ENCODE results near the gene SPAG16.
"Not testable (repeated sequence)": the region's sequence is repeated elsewhere in the genome, so short reads cannot be mapped to it uniquely, and the experiment has no call there.

The SPAG16 gene

DNA sequence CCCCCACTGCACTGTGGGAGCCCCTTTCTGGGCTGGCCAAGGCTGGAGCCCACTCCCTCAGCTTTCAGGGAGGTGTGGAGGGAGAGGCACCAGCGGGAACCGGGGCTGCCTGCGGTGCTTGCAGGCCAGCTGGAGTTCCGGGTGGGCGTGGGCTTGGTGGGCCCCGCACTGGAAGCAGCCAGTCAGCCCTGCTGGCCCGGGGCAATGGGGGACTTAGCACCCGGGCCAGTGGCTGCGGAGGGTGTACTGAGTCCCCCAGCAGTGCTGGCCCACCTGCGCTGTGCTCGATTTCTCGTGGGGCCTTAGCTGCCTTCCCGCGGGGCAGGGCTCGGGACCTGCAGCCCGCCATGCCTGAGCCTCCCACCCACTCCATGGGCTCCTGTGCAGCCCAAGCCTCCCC is 434.1 kb downstream of the SPAG16 start:
- not testable (repeated sequence) for DNase-seq

DNA sequence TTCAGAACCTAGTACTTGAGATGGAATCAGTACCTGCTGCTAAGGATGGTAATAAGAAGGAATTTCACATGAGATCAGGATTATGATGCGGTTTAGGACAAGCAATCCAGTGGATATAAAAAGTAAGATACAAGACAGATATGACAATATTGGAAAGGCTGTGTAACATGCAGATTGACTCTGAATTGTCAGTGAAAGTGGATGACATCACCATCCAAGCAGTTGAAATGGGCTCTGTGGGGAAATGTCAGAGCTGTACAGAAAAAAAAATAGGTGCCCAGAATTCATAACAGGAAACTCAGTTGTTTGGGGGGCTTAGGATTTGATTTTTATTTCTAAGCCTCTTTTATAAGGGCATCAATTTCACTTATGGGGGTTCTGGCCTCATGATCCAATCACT is 438.3 kb downstream of the SPAG16 start:
- DNase-seq: no peak

GRCh38 chr2:213723041-213723560 is 438.8 kb downstream of the SPAG16 start:
- no peak for DNase-seq

- DNase-seq: no peak
Measured at GRCh38 chr2:213723707-213724106, 439.4 kb downstream of the SPAG16 start.

DNA sequence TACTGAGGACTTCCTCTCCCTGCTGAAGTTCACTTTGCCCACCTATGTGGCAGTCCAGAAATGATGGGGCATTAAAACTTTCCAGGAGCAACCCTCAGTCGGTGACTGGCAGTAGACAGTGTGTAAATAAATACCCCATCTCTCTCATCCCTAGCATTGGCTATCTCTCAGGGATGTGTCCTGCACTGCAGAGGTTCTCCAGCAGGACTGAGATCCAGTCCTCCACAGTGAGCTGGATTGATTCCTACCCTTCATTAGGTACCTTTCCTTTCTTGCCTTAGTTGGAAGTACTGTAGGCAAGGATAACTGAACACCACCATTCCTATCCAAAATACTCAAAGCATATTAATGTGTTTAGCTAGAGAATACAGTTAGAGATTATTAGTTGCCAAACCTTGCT is 441.8 kb downstream of the SPAG16 start:
- no peak for DNase-seq

- no peak for DNase-seq
Measured at GRCh38 chr2:213733893-213734292, 449.6 kb downstream of the SPAG16 start.

DNA sequence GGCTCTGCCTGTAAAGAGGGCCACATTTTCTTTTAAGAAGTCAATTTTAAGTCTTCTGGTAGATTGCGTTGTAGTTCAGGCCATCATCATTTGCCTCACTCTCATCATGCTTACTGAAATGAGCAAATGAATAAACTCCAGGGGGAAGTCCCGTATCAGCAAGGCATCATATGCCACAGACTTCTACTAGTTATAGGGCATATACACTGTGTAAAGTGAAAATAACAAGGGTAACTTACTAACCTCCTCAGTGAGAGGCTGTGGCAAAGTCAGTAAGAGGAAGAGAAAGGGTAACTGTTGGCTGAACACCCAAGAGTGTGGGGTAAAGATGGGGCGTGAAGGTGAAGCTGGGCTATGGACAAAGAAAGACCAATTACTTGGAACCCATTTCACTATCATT is 456.2 kb downstream of the SPAG16 start:
- DNase-seq: no peak

- DNase-seq: no peak
Measured at GRCh38 chr2:213751446-213751845, 467.2 kb downstream of the SPAG16 start.

DNA sequence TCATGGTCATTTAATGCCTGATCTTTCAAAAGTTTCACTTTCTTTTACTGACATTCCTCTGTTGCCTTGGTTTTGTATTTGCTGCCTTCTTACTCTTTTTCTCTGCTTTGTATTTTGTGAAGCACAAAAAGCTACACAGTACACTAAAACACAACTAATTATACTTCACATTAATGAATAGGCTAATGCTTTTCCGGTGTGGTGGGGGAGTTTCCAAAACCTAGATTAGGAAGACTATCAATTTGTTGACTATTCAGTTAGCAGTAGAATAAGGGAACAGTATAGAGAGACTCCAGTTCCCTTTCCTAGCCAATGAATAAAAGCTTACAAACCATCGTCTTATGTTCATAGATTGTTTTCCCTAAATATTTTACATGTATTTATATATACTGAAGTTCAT is 468.3 kb downstream of the SPAG16 start:
- no peak for DNase-seq

- no peak for DNase-seq
Measured at GRCh38 chr2:213757525-213757924, 473.3 kb downstream of the SPAG16 start.

GRCh38 chr2:213763354-213763753 is 479.1 kb downstream of the SPAG16 start:
- no peak for DNase-seq

DNA sequence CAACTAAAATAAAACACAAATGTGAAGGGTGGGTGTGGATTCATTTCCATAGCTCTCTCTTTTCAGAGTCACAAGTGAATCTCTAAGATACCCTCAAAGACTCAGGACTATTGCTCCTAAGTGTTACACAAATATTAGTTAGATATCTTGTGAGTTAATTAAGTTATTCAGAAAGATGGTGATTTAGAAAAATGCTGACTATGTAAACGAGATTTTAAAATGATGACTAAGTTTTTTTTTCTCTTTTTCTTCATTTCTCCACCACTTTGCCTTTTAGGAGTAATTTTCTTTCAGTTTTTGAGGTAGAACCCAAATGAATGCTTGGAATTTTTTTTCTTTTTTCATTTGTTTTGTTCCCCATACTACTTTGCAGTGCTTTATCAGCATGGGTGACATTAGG is 479.7 kb downstream of the SPAG16 start:
- no peak for DNase-seq

- no peak for DNase-seq
Measured at GRCh38 chr2:213764849-213765248, 480.6 kb downstream of the SPAG16 start.

- DNase-seq: no peak
Measured at GRCh38 chr2:213766062-213766461, 481.8 kb downstream of the SPAG16 start.

DNA sequence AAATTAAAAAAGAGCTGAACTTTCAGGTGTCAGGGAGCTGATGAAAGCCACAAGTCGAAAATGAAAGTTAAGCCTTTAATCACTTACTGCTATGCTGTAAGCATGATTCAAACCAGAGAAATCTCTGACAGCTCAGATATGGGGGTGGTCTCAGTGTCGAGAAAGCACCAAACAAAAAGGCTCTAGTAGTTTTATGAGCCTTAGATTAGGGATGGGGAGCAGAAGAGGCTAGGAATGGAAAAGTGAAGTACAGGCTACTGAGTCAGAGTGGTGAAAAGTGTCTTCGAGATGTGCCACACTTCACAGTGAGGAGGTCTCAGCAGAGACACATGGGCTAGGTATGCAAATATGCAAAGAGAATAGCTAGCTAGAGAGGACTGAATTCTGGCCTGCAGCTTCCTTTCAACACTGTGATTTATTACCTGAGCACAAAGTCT is 482.2 kb downstream of the SPAG16 start:
- no peak for DNase-seq

DNA sequence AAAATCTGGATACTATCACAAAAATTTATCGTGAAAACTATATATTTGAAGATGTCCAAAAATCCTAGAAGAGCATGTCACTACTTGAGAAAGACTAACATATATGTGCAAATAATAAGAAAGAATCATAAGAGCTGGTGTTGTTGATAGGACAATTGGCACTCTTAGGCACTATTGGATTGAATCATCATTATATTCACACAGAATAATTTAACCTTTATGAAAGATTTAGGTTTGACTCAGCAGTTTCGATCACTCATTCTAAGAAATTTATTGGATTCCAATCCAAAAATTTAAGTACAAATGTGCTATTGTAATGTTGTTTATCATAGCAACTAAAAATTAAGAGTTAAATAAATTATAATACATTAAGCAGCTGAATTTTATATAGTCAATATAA is 503.6 kb downstream of the SPAG16 start:
- DNase-seq: no peak

DNA sequence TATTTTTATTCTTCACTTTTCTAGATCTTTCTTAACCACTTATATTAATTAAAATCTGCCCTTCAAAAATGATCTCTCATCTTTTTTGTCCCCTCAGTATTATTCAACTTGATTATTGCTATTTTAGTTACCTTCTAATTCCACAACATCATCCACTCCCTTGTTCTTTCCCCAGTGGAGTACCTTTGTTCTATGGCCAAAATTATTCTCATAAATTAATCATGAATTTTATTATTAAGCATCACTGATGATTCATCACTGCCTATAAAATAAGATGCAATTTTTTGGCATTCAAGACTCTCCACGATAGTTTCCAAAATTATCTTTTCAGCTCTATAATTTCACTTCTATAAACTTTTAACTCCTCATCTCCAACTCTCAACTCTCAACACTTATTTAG is 505.7 kb downstream of the SPAG16 start:
- DNase-seq: no peak

DNA sequence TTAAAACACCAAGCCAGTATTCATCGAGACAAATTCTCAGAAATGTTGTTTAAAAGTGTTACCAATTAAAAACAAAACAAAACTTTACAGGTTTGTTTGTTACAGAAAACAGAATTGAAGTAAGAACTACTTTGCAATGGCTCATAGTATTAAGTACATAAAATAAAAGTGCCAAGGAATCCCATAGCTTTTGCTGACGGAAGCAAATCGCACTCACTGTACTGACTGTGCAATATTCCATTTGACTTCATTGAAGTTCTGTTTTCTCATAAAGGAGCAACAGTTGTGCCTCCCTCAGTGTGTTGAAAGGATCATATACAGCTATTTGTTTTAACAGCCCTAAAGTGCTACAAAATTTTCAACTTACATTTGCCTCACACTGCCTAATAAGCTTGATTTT is 507.8 kb downstream of the SPAG16 start:
- no peak for DNase-seq

GRCh38 chr2:213806125-213806726 is 522.0 kb downstream of the SPAG16 start:
- DNase-seq: no peak

GRCh38 chr2:213816583-213816982 is 532.3 kb downstream of the SPAG16 start:
- DNase-seq: no peak

- no peak for DNase-seq
Measured at GRCh38 chr2:213818436-213818835, 534.2 kb downstream of the SPAG16 start.

DNA sequence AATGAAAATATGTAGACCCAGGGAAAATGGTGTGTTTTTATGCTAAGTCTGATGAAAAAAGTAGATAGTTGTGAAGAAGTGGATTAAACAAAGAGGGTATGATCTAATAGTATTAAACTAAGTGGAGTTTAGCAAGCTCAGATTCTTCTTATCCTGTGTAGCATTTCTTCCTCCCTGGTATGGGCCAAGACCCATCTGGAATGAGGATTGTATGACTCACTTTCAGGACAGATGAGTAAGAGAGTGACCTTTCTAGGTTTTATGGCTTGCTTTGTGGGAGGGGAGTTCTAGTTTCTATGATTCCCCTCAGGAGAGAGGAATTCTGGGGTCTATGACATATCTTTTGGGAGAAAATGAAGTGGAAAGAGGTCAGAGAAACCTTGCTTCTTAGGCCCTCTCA is 550.1 kb downstream of the SPAG16 start:
- DNase-seq: no peak

GRCh38 chr2:213834746-213835145 is 550.5 kb downstream of the SPAG16 start:
- DNase-seq: no peak

DNA sequence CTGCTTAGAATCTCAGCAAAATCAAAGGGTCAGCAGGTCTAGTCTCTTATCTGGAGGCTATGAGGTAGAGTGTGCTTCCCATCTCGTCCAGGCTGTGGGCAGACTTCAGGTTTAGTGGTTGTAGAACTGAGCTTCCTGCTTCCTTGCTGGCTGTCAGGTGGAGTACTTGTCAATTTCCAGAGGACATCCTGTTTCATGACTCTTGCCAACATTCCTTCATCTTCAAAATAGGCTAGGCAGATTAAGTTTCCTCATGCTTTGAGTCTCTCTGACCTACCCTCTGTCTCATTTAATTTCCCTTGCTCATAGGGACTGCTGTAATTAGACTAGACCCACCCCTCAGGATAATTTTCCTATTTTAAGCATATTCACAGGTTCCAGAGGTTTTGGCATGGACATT is 562.6 kb downstream of the SPAG16 start:
- DNase-seq: no peak

- DNase-seq: no peak
Measured at GRCh38 chr2:213847316-213847715, 563.1 kb downstream of the SPAG16 start.

Data from stimulated activated CD4-positive, alpha-beta T cell treated with anti-CD3 and anti-CD28 coated beads, Interleukin-1b, Interleukin-23, amount 100 ng/mL, for 48 hours (primary cell).